WTC11 (cell line): Measurements from ENCODE around the gene NIFK. TPM values are rescaled to one million over a fixed set of nuclear protein-coding genes. Genes with fewer than 3 reads are reported as not detected.

ENCODE experiments used
- ATAC-seq: fragments of 200-7000 bp; cut with Tn5 transposase; 2 replicates; pipeline ENCODE4 v1.10.0; 2021; ENCODE audit warnings: mild to moderate bottlenecking, moderate library complexity
- CTCF ChIA-PET: fragments of 300-600 bp; sonication (Branson Sonifier 250); formaldehyde crosslinking; loops from one replicate; lab custom pipeline; 2021; ENCODE audit warnings: antibody characterized with exemption; lab: Charles Lee
- POLR2A ChIA-PET: fragments of 350-600 bp; sonication (Branson Sonifier 250); formaldehyde crosslinking; loops from one replicate; lab custom pipeline; 2021; ENCODE audit warnings: antibody characterized with exemption; lab: Charles Lee
- DNase-seq: peaks from one replicate; pipeline ENCODE4 v3.0.0; 2021; ENCODE audit warnings: low spot score
- H3K27ac Mint-ChIP-seq: 2 replicates; pipeline ENCODE4 v1.8.0; 2021; ENCODE audit warnings: mixed read lengths
- H3K27me3 Mint-ChIP-seq: 2 replicates; pipeline ENCODE4 v1.8.0; 2021; ENCODE audit warnings: low read depth, mild to moderate bottlenecking, moderate library complexity, mixed read lengths
- H3K36me3 Mint-ChIP-seq: 2 replicates; pipeline ENCODE4 v1.8.0; 2021; ENCODE audit warnings: mixed read lengths
- H3K4me1 Mint-ChIP-seq: 2 replicates; pipeline ENCODE4 v1.8.0; 2022; ENCODE audit warnings: mixed read lengths
- H3K4me3 Mint-ChIP-seq: 2 replicates; pipeline ENCODE4 v1.8.0; 2021; ENCODE audit warnings: mild to moderate bottlenecking, moderate library complexity, mixed read lengths
- H3K9me3 Mint-ChIP-seq: 2 replicates; pipeline ENCODE4 v1.8.0; 2021; ENCODE audit warnings: mixed read lengths
- FOXP4 ChIP-seq: sonication (generic); formaldehyde crosslinking; IDR thresholded peaks from 2 replicates; pipeline ENCODE4 v1.8.0; 2022; ENCODE audit warnings: mild to moderate bottlenecking, missing genetic modification reagents
- NFATC4 ChIP-seq: fragments of 250-450 bp; sonication (Bioruptor Pico); IDR thresholded peaks from 2 replicates; pipeline ENCODE4 v1.9.0; 2021; ENCODE audit warnings: mild to moderate bottlenecking
- SMAD3 ChIP-seq: sonication (generic); formaldehyde crosslinking; IDR thresholded peaks from 2 replicates; pipeline ENCODE4 v1.8.0; 2022; ENCODE audit warnings: missing genetic modification reagents, mild to moderate bottlenecking, borderline replicate concordance
- SMAD4 ChIP-seq: sonication (generic); formaldehyde crosslinking; IDR thresholded peaks from 2 replicates; pipeline ENCODE4 v1.8.0; 2022; ENCODE audit warnings: mild to moderate bottlenecking, missing genetic modification reagents
- TCF7 ChIP-seq: sonication (generic); formaldehyde crosslinking; IDR thresholded peaks from 2 replicates; pipeline ENCODE4 v1.8.0; 2022; ENCODE audit warnings: mild to moderate bottlenecking, low read depth, missing genetic modification reagents, moderate library complexity
- total RNA-seq: library from RNA; stranded (reverse); gene quantifications from 3 replicates; pipeline ENCODE4 v1.2.3, GENCODE V29; 2021
- TF ChIP-seq, protein P1 (sequence below): sonication (generic); formaldehyde crosslinking; conservative IDR thresholded peaks from 2 replicates; pipeline ENCODE4 v1.8.1; 2022; ENCODE audit warnings: mild to moderate bottlenecking, missing genetic modification reagents
- TF ChIP-seq, protein P2 (sequence below): sonication (generic); formaldehyde crosslinking; IDR thresholded peaks from 2 replicates; pipeline ENCODE4 v1.8.1; 2023; ENCODE audit warnings: mild to moderate bottlenecking, missing genetic modification reagents, moderate library complexity

NIFK gene
- total RNA-seq, 1 experiment from 2014 or later, result 91.3 TPM

DNA sequence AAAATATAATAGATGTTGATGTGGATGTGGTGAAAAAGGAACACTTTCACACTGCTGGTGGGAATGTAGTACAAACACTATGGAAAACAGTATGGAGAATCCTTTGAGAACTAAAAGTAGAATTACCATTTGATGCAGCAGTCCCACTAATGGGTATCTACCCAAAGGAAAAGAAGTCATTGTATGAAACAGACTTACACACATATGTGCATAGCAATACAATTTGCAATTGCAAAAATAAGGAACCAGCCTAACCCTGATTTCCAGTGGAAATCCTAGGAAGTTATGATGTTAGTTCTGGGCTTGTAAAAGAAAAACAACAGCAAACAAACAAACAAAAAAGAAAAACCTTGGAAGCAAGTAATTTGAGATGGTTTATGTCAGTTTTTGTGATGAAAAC is 58.8 kb downstream of the NIFK start:
- no peak for ATAC-seq
- Mint-ChIP-seq H3K4me1 (peaks cover 28% of the 10 kb centered on the region), H3K9me3 (peaks cover 69% of the 10 kb centered on the region), H3K27ac (no peak overlapping the region), H3K27me3 (peaks cover 32% of the 10 kb centered on the region), H3K4me3 (no peak overlapping the region), H3K36me3 (peaks cover 66% of the 10 kb centered on the region)
- CTCF ChIA-PET, result interaction anchor here (1.0 kb wide), 1 partner anchor 19 kb away, joined by 3 read pairs; no protein-coding TSS in a partner anchor
- TF ChIP-seq SMAD3 (CRISPR knock-in tag) (no peak), TCF7 (CRISPR knock-in tag) (no peak), NFATC4 (CRISPR knock-in tag) (no peak), SMAD4 (CRISPR knock-in tag) (no peak), FOXP4 (CRISPR knock-in tag) (no peak)
- TF ChIP-seq, protein P1, sequence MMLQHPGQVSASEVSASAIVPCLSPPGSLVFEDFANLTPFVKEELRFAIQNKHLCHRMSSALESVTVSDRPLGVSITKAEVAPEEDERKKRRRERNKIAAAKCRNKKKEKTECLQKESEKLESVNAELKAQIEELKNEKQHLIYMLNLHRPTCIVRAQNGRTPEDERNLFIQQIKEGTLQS (CRISPR knock-in tag), result no peak
- TF ChIP-seq, protein P2, sequence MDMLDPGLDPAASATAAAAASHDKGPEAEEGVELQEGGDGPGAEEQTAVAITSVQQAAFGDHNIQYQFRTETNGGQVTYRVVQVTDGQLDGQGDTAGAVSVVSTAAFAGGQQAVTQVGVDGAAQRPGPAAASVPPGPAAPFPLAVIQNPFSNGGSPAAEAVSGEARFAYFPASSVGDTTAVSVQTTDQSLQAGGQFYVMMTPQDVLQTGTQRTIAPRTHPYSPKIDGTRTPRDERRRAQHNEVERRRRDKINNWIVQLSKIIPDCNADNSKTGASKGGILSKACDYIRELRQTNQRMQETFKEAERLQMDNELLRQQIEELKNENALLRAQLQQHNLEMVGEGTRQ (CRISPR knock-in tag), result no peak
- POLR2A ChIA-PET, result no interaction called here
- DNase-seq, result no peak

Other genes with a start within 250 kb of the NIFK start
- not detected in 3 replicates for gene RNU4ATAC, start 206.0 kb downstream of the NIFK start, total RNA-seq
- gene CLASP1, start 87.4 kb downstream of the NIFK start, total RNA-seq, result 47.2 to 50.0 TPM (median 48.7 TPM) in 3 replicates
- 68.5 to 87.3 TPM (median 77.1 TPM) in 3 replicates for gene TSN, start 18.8 kb upstream of the NIFK start, total RNA-seq